AG04450 (cell line): Measurements from ENCODE around the gene MED13L. TPM values are rescaled to one million over a fixed set of nuclear protein-coding genes. Genes with fewer than 3 reads are reported as not detected.

ENCODE experiments used
- CTCF ChIA-PET: fragments of 300-600, 350-600 bp; formaldehyde crosslinking; extraction: SDS; loops from one replicate; lab custom pipeline; 2022; ENCODE audit warnings: antibody characterized with exemption, inconsistent platforms; lab: Charles Lee
- POLR2A ChIA-PET: fragments of 350-600 bp; formaldehyde crosslinking; extraction: SDS; loops from one replicate; lab custom pipeline; 2021; ENCODE audit warnings: antibody characterized with exemption, inconsistent platforms; lab: Yijun Ruan, JAX
- DNase-seq: peaks from one replicate; pipeline ENCODE4 v3.0.0-alpha.2; 2011; ENCODE audit warnings: low read depth, low spot score
- H3K27ac ChIP-seq: one replicate; pipeline ENCODE4 v1.5.1; 2012; ENCODE audit warnings: low read depth, low read length, control low read depth
- H3K27me3 ChIP-seq: one replicate; pipeline ENCODE4 v1.6.0; 2012; ENCODE audit warnings: low read length; ENCODE audit not compliant: control insufficient read depth, insufficient read depth
- H3K4me3 ChIP-seq: 2 replicates; pipeline ENCODE4 v1.5.1; 2011; ENCODE audit warnings: mild to moderate bottlenecking, low read depth, low read length, control low read depth
- H3K9me3 ChIP-seq: 2 replicates; pipeline ENCODE4 v1.5.1; 2012; ENCODE audit warnings: low read length; ENCODE audit not compliant: control insufficient read depth, insufficient read depth
- polyA plus RNA-seq: library from polyadenylated mRNA; depleted of rRNA; stranded (reverse); fragments of >200 nt; gene quantifications from 2 replicates; pipeline ENCODE4 v1.2.3, GENCODE V29; 2011
- TF ChIP-seq, protein P1 (sequence below): IDR thresholded peaks from 2 replicates; pipeline ENCODE4 v1.5.1; 2011; ENCODE audit warnings: low read depth, low read length, control low read depth, inconsistent platforms

MED13L gene
- polyA plus RNA-seq, 1 experiment, result 56.2 TPM

DNA sequence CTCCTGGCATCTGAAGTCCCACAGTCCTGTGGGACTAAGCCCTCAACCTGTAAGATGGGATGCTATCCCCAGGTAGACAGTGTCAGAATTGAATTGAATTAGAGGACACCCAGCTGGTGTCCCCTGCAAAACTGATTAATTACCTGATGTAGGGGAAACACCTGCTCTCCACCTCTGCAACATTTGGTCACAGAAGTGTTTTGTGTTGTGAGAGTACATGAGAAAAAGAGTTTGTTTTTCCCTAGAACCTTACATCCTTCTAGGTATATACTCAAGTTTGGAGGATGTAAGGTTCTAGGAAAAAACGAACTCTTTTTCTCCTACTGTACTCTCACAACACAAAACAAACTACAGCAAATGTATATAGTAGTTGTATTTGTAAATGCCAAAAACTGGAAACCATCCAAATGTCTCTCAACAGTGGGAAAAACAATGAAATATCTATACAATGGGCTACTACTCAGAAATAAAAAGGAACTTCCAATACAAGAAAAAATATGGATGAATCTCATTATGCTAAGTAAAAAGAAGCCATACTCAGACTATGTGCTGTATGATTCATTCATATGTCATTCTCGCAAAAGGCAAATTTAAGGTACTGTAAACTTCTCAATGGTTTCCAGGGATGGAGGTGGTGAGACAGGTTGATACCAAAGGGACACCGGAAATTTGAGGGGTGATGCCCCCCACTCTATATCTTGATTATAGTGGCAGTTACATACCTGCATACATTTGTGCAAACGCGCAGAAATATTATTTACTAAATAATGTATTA, 160.7 kb downstream of the MED13L start:
- Histone ChIP-seq H3K4me3 (no peak overlapping the region), H3K9me3 (no peaks in the 10 kb centered on the region), H3K27me3 (no peaks in the 10 kb centered on the region), H3K27ac (no peak overlapping the region)
- TF ChIP-seq, protein P1, sequence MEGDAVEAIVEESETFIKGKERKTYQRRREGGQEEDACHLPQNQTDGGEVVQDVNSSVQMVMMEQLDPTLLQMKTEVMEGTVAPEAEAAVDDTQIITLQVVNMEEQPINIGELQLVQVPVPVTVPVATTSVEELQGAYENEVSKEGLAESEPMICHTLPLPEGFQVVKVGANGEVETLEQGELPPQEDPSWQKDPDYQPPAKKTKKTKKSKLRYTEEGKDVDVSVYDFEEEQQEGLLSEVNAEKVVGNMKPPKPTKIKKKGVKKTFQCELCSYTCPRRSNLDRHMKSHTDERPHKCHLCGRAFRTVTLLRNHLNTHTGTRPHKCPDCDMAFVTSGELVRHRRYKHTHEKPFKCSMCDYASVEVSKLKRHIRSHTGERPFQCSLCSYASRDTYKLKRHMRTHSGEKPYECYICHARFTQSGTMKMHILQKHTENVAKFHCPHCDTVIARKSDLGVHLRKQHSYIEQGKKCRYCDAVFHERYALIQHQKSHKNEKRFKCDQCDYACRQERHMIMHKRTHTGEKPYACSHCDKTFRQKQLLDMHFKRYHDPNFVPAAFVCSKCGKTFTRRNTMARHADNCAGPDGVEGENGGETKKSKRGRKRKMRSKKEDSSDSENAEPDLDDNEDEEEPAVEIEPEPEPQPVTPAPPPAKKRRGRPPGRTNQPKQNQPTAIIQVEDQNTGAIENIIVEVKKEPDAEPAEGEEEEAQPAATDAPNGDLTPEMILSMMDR, result no peak
- ChIA-PET CTCF (no interaction called here), POLR2A (no interaction called here)
- DNase-seq, result no peak

DNA sequence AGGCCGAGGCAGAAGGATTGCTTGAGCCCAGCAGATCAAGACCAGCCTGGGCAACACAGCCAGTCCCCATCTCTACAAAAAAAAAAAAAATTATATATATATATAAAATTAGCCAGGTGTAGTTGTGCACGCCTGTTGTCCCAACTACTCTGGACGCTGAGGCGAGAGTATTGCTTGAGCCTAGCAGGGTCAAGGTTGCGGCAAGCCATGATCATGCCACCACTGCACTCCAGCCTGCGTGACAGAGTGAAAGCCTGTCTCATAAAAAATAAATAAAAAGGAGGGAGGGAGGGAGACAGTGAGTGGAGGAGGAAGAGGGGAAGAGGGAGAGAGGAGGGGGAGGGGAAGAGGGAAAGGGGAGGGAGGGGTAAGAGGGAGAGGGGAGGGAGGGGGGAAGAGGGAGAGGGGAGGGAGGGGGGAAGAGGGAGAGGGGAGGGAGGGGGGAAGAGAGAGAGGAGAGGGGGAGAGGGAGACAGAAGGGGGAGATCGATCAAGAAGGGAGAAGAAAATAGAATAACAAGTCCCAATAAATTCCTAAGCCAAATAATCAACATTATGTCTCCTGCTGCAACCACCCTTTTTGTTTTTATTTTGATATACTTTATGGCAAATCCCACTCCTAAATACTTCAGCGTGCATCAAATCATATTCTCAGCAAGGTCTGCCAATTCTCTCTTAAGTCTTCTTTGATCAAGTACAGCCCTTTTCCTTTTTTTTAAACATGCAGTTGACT, 163.9 kb downstream of the MED13L start:
- no peak overlapping the region for H3K27ac ChIP-seq
- H3K9me3 ChIP-seq, result no peaks in the 10 kb centered on the region
- no peak overlapping the region for H3K4me3 ChIP-seq
- no peaks in the 10 kb centered on the region for H3K27me3 ChIP-seq
- DNase-seq, result no peak
- CTCF ChIA-PET, result no interaction called here
- TF ChIP-seq, protein P1, result no peak
- POLR2A ChIA-PET, result no interaction called here

- POLR2A ChIA-PET, result no interaction called here
- no peak for DNase-seq
- TF ChIP-seq, protein P1, result no peak
- no peak overlapping the region for H3K4me3 ChIP-seq
- no peaks in the 10 kb centered on the region for H3K9me3 ChIP-seq
- no peaks in the 10 kb centered on the region for H3K27me3 ChIP-seq
- H3K27ac ChIP-seq, result no peak overlapping the region
- CTCF ChIA-PET, result no interaction called here
Measured at GRCh38 chr12:116106870-116107269, 170.6 kb downstream of the MED13L start.

DNA sequence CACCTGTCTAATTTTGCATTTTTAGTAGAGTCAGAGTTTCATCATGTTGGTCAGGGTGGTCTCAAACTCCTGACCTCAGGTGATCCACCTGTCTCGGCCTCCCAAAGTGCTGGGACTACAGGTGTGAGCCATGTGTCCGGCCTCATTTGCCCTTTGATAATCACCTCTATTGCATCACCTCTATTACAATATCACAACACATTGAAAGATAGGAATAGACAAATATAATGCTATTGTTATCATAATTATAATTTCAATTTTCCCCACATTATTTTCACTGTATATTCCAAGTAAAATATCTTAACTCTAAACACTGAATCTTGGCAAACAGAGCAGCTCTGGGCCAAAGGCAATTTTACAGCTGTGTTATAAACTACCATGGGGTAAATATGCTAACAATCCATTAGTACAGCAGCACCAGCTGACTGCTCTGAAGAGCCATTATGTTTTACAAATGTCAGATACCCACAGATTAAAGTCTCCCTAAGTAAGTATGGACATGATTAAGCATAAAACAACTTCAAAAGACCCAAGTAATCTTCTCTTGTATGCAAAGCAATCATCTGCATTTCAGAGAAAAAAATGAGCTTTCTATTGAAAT, 173.2 kb downstream of the MED13L start:
- DNase-seq, result no peak
- H3K27ac ChIP-seq, result no peak overlapping the region
- H3K27me3 ChIP-seq, result no peaks in the 10 kb centered on the region
- ChIA-PET POLR2A (interaction anchor here (0.6 to 0.7 kb wide), 2 partner anchors 17 to 65 kb away, joined by 3 to 4 read pairs; no protein-coding TSS in a partner anchor), CTCF (no interaction called here)
- H3K9me3 ChIP-seq, result no peaks in the 10 kb centered on the region
- TF ChIP-seq, protein P1, result no peak
- no peak overlapping the region for H3K4me3 ChIP-seq
